Heart right ventricle (tissue), 16 donors: Measurements from ENCODE around the gene C4orf36. TPM values are rescaled to one million over a fixed set of nuclear protein-coding genes. Genes with fewer than 3 reads are reported as not detected.

ENCODE experiments used
- ATAC-seq, 8 donors: fragments of 200-7000 bp; cut with Tn5 transposase; one replicate each; pipeline ENCODE4 v1.9.1; 2020; ENCODE audit warnings: mild to moderate bottlenecking in 8 of 8, moderate library complexity in 8 of 8, moderate number of reproducible peaks in 1 of 8
- DNase-seq, 2 donors: peaks; one replicate each; pipeline ENCODE4 v3.0.0-alpha.2; 2020
- H3K27ac ChIP-seq, 10 donors: fragments of 200-600 bp; sonication (generic) in 2 of 10; one replicate each; pipeline versions ENCODE4 v1.5.0 to v1.8.0; 2020 to 2022; ENCODE audit warnings: mild to moderate bottlenecking in 3 of 10
- H3K27me3 ChIP-seq, 7 donors: fragments of 200-600 bp; one replicate each; pipeline ENCODE4 v1.8.0; 2021 to 2022; ENCODE audit warnings: mild to moderate bottlenecking in 2 of 7
- H3K36me3 ChIP-seq, 9 donors: fragments of 200-600 bp; sonication (generic) in 1 of 9; one replicate each; pipeline versions ENCODE4 v1.5.0 to v1.8.0; 2020 to 2022; ENCODE audit warnings: mild to moderate bottlenecking in 2 of 9
- H3K4me1 ChIP-seq, 9 donors: fragments of 200-600 bp; sonication (generic) in 1 of 9; one replicate each; pipeline versions ENCODE4 v1.5.0 to v1.8.0; 2020 to 2022; ENCODE audit warnings: mild to moderate bottlenecking in 4 of 9
- H3K4me3 ChIP-seq, 10 donors: fragments of 200-600 bp; sonication (generic) in 2 of 10; one replicate each; pipeline versions ENCODE4 v1.5.0 to v1.8.0; 2020 to 2022; ENCODE audit warnings: mild to moderate bottlenecking in 7 of 10, moderate library complexity in 2 of 10
- H3K9me3 ChIP-seq, 11 donors: fragments of 200-600 bp in 10 of 11; sonication (generic) in 2 of 11; one replicate each; pipeline versions ENCODE4 v1.5.0 to v1.8.0; 2013 to 2022; ENCODE audit warnings: mild to moderate bottlenecking in 2 of 11, control low read depth in 1 of 11, moderate library complexity in 1 of 11
- WGBS, 2 donors: extraction: QIAGEN DNeasy Blood & Tissue Kit; methylation state at CpG; one replicate each; pipeline ENCODE4 v1.1.7; 2013; ENCODE audit warnings: inconsistent platforms in 1 of 2; 5-methylcytosine and 5-hydroxymethylcytosine counted together
- intact Hi-C, 10 donors: fragments of 100-400 bp; cut with DNase I; formaldehyde crosslinking; loops; one replicate each; pipeline versions ENCODE4 v1.11.1 to v1.14.2; 2022
- polyA plus RNA-seq, 2 donors: library from polyadenylated mRNA; stranded (reverse); fragments of 200-250 nt; gene quantifications; one replicate each; pipeline ENCODE4 v1.2.3, GENCODE V29; 2013
- total RNA-seq, 10 donors: library from RNA; stranded (reverse); fragmentation: NEBNext Ultra II Directional in 3 of 10; extraction: Animal tissue kit (Norgen Biotek cat#: 25700) in 3 of 10; gene quantifications; one replicate each; pipeline versions ENCODE4 v1.2.1 to v1.2.4, GENCODE V29; 2021 to 2023
- TF ChIP-seq, protein P1 (sequence below), 9 donors: fragments of 200-600 bp; sonication (generic) in 2 of 9; IDR thresholded peaks; one replicate each; pipeline versions ENCODE4 v1.5.0 to v1.8.0; 2021 to 2022; ENCODE audit warnings: antibody characterized with exemption in 9 of 9, mild to moderate bottlenecking in 5 of 9, moderate library complexity in 1 of 9
- donor health status: Arrhythmogenic right ventricular cardiomyopathy.
- donor health status: ischemic (EF 13 %, LVEDD 7.1; RV severe dilation, severe dysfunction).
- donor health status: healthy with polysubstance abuse.
- donor health status: DM: no; HTN: yes; CAD: no.
- donor health status: DM: no; HTN: no; CAD: no.
- donor health status: ischemic (EF 25% LVEDD 6.9; RV normal size, moderate dysfunction).
- donor health status: ischemic (EF 25% LVEDD 5.7; RV mildly dilated, moderate dysfunction).
- donor health status: healthy.
- donor health status: DM: yes; HTN: yes; CAD: no.
- donor health status: Ischemic cardiomyopathy.
- donor health status: ischemic (EF 35%, LVEDD 5.7; RV mildly dilated, moderate dysfunction).
- donor health status: nonischemic (EF 11% LVEDD 7.7; RV severe dilation, severe dysfunction).
- donor health status: DM: yes; HTN: yes; CAD: no.
- donor health status: PGD.
- donor health status: ischemic (EF 29% LVEDD 5.4; RV normal size, mild dysfunction).
- donor health status: nonischemic (EF 23%, LVEDD 6.1; RV moderate dilation, normal function).

Gene C4orf36
- total and polyA plus RNA-seq, 12 donors: 0.10 to 3.5 (median 1.0) TPM; not detected in 3

GRCh38 chr4:86938771-86939520 is 46.7 kb upstream of the C4orf36 start:
- H3K27ac ChIP-seq: peak overlapping the region in 4 of 10 donors; percentile 13 to 99 (median 23)
- 81 to 85% methylated on average over 4 of the region's 4 CpGs for WGBS, 2 donors
- no peaks in the 10 kb centered on the region for H3K9me3 ChIP-seq
- peak overlapping the region in 1 of 10 donors; percentile 7 for H3K4me3 ChIP-seq
- ATAC-seq: no peak
- no peaks in the 10 kb centered on the region for H3K27me3 ChIP-seq
- peaks cover 0 to 75% (median 33%) of the 10 kb centered on the region in 9 donors for H3K4me1 ChIP-seq
- intact Hi-C loops: loop anchor here in 4 of 10 donors (5.0 kb wide), 2 partner anchors 68 to 153 kb away; no protein-coding TSS in a partner anchor
- TF ChIP-seq, protein P1, sequence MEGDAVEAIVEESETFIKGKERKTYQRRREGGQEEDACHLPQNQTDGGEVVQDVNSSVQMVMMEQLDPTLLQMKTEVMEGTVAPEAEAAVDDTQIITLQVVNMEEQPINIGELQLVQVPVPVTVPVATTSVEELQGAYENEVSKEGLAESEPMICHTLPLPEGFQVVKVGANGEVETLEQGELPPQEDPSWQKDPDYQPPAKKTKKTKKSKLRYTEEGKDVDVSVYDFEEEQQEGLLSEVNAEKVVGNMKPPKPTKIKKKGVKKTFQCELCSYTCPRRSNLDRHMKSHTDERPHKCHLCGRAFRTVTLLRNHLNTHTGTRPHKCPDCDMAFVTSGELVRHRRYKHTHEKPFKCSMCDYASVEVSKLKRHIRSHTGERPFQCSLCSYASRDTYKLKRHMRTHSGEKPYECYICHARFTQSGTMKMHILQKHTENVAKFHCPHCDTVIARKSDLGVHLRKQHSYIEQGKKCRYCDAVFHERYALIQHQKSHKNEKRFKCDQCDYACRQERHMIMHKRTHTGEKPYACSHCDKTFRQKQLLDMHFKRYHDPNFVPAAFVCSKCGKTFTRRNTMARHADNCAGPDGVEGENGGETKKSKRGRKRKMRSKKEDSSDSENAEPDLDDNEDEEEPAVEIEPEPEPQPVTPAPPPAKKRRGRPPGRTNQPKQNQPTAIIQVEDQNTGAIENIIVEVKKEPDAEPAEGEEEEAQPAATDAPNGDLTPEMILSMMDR (IDR thresholded peaks at IDR 0.05): no peak
- no peak for DNase-seq
- no peaks in the 10 kb centered on the region for H3K36me3 ChIP-seq

DNA sequence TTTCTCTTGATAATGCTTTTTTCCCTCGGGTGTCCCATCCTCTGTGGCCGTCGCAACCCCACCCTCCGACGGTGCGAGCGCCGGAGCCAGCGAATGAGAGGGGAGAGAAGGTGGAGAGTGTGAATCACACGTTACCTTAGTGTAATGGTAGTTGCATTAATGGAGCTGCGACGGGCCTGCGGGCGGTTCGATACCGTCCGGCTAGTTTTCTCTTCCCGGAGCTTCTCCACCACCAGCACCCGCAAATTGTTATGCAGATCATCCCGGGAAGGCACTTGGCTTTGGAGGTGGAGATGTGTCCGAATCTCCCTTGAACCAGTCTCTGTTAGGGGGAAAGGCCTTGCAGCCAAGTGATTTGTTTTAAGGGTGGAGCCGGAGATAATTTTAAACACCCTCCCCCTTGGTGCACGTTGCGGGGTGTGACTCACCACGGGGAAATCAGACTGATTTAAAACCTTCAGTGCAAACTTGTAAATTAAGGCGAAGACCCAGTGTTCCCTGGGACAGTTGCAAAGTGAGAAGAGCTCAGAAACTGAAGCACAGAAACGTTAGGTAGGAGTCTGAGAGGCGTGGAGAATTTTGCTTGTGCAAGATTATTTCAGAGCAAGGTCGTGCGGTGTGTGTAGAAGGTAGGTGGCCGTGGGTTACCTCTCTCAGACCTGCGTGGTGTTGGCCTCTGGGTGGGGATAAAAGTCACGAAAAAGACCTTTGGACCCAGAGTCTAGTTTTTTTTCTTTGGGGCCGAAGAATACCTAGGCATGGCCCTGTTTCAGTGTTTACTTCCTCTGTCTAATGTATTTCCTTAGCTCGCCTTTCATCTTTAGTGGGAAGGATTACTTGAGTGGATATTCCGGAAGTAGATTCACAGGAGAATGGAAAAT is 43.9 kb upstream of the C4orf36 start:
- Histone ChIP-seq H3K9me3 (no peaks in the 10 kb centered on the region), H3K4me3 (peak overlapping the region; percentile 52 to 99 (median 94)), H3K27me3 (no peaks in the 10 kb centered on the region), H3K27ac (peak overlapping the region; percentile 94 to 100 (median 98)), H3K36me3 (peaks cover 0 to 13% (median 0%) of the 10 kb centered on the region in 9 donors), H3K4me1 (peaks cover 0 to 63% (median 41%) of the 10 kb centered on the region in 9 donors)
- TF ChIP-seq, protein P1 (IDR thresholded peaks at IDR 0.05): peak in 1 of 9 donors; percentile 9
- DNase-seq (peak; percentile 31 to 55), ATAC-seq (peak; percentile 6 to 64 (median 49))
- WGBS, 2 donors: 8% methylated on average over 36 of the region's 36 CpGs
- intact Hi-C loops: loop anchor here in 8 of 10 donors (2.0 to 5.0 kb wide), 4 partner anchors 71 to 285 kb away; partner anchors contain the start of gene KLHL8 (in 1 of the 8)

- Histone ChIP-seq H3K27me3 (no peaks in the 10 kb centered on the region), H3K4me3 (peak overlapping the region; percentile 52 to 99 (median 94)), H3K9me3 (no peaks in the 10 kb centered on the region), H3K36me3 (peaks cover 0 to 18% (median 0%) of the 10 kb centered on the region in 9 donors), H3K4me1 (peaks cover 0 to 58% (median 41%) of the 10 kb centered on the region in 9 donors), H3K27ac (peak overlapping the region; percentile 94 to 100 (median 98))
- intact Hi-C loops: loop anchor here in 8 of 10 donors (2.0 to 5.0 kb wide), 4 partner anchors 71 to 285 kb away; partner anchors contain the start of gene KLHL8 (in 1 of the 8)
- TF ChIP-seq, protein P1 (IDR thresholded peaks at IDR 0.05): no peak
- peak; percentile 2 to 27 (median 13) for ATAC-seq
- no peak for DNase-seq
- 0 to 2% methylated on average over 16 of the region's 16 CpGs for WGBS, 2 donors
Observed at GRCh38 chr4:86935566-86935852, 43.3 kb upstream of the C4orf36 start.
